Body of pancreas (tissue), 4 donors: ENCODE measurements around the gene TEAD3.

Experiments used
- POLR2A ChIP-seq, 3 donors: fragments of 450-650 bp; IDR thresholded peaks; one replicate each; pipeline ENCODE4 v1.6.1; 2016; ENCODE audit warnings: antibody characterized with exemption in 3 of 3, mild to moderate bottlenecking in 2 of 3
- TF ChIP-seq, protein P1 (sequence below), 7 experiments: fragments of 450-650 bp in 4 of 7; fragments of 200-600 bp in 3 of 7; sonication (generic) in 3 of 7; IDR thresholded peaks; one replicate each; pipeline ENCODE4 v1.5.1; 2016 to 2019; ENCODE audit warnings: antibody characterized with exemption in 7 of 7

DNA sequence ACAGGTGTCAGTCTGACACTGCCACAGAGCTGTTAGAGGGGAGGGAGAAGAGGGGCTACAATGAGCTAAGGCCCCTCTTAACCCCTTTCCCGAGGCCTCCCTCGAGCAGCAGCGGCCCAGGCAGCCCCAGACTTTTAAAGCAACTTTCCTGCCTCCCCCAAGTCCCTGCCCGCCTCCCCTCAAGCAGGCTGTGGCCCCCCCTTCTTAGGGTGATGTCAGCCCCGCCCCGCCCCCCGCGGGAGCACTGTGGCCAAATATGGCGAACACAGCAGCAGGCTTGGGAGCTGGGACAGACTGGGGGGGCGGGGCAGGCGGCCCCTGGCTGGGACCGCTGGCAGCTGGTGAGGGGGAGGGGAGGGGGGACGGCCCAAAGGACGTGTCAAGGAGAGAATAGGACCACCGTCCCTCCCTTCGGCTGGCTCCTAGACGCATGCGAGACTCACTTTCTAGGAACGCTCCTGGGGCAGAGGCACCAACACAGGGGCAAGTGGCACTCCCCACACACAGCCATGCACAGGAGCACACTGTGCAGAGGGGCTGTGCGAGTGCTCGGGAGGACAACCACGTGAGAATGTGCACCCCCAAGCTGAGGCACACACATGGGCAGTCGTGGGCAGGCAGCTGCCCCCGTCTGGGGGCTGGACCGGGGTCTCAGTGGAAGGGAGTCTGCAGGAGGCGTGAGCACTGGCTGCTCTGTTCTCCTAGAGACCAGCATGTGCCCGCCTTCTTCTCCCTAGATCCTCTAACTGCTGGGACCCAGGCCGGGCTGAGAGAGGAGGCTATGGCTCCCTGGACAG lies 6.7 kb downstream of the TEAD3 start:
- TF ChIP-seq, protein P1, sequence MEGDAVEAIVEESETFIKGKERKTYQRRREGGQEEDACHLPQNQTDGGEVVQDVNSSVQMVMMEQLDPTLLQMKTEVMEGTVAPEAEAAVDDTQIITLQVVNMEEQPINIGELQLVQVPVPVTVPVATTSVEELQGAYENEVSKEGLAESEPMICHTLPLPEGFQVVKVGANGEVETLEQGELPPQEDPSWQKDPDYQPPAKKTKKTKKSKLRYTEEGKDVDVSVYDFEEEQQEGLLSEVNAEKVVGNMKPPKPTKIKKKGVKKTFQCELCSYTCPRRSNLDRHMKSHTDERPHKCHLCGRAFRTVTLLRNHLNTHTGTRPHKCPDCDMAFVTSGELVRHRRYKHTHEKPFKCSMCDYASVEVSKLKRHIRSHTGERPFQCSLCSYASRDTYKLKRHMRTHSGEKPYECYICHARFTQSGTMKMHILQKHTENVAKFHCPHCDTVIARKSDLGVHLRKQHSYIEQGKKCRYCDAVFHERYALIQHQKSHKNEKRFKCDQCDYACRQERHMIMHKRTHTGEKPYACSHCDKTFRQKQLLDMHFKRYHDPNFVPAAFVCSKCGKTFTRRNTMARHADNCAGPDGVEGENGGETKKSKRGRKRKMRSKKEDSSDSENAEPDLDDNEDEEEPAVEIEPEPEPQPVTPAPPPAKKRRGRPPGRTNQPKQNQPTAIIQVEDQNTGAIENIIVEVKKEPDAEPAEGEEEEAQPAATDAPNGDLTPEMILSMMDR (IDR thresholded peaks at IDR 0.05), result no peak
- no peak for TF ChIP-seq POLR2A (IDR thresholded peaks at IDR 0.05)
